Neural cell (in vitro differentiated cells): ENCODE results near the gene DMXL2.

Source experiments
- CTCF ChIP-seq: fragments of 450-650 bp; IDR thresholded peaks from 2 replicates; pipeline ENCODE4 v1.5.1; 2014; ENCODE audit warnings: antibody characterized with exemption, mild to moderate bottlenecking, moderate library complexity; ENCODE audit not compliant: poor library complexity, severe bottlenecking
- EZH2 ChIP-seq: fragments of 200-600, 300-800 bp; shearing (Covaris generic), sonication (generic); IDR thresholded peaks from 2 replicates; pipeline ENCODE4 v1.6.1; 2014; ENCODE audit warnings: antibody characterized with exemption, low read length, borderline replicate concordance, mild to moderate bottlenecking; ENCODE audit not compliant: insufficient read depth, poor library complexity, severe bottlenecking
- POLR2AphosphoS5 ChIP-seq: IDR thresholded peaks from 2 replicates; pipeline ENCODE4 v1.6.1; 2012
- RAD21 ChIP-seq: fragments of 450-650 bp; conservative IDR thresholded peaks from 2 replicates; pipeline ENCODE4 v1.6.1; 2014; ENCODE audit warnings: antibody characterized with exemption, mild to moderate bottlenecking, moderate library complexity
- TAF1 ChIP-seq: IDR thresholded peaks from 2 replicates; pipeline ENCODE4 v1.6.1; 2012; ENCODE audit warnings: low read depth
- TF ChIP-seq, protein P1 (sequence below): IDR thresholded peaks from 2 replicates; pipeline ENCODE4 v1.6.1; 2012; ENCODE audit warnings: borderline replicate concordance

DNA sequence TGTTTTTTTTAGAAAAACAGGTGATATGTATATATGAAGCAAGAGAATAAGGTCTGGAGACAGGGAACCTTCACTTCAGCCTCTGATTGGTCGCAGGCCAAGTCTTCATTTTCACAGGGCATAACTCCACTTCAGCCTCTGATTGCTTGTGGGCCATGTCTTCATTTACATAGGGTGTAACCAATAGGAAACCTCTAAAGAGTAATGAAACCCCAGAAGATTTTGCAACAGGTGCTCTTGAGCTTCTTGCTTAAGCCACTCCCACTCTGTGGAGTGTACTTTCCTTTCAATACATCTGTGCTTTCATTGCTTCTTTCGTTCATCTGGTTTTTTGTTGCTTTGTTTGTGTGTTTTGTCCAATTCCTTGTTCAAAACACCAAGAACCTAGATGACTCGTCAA lies 36.1 kb upstream of the DMXL2 start:
- TF ChIP-seq RAD21 (no peak), CTCF (no peak), EZH2 (no peak), POLR2AphosphoS5 (no peak), TAF1 (no peak)
- TF ChIP-seq, protein P1, sequence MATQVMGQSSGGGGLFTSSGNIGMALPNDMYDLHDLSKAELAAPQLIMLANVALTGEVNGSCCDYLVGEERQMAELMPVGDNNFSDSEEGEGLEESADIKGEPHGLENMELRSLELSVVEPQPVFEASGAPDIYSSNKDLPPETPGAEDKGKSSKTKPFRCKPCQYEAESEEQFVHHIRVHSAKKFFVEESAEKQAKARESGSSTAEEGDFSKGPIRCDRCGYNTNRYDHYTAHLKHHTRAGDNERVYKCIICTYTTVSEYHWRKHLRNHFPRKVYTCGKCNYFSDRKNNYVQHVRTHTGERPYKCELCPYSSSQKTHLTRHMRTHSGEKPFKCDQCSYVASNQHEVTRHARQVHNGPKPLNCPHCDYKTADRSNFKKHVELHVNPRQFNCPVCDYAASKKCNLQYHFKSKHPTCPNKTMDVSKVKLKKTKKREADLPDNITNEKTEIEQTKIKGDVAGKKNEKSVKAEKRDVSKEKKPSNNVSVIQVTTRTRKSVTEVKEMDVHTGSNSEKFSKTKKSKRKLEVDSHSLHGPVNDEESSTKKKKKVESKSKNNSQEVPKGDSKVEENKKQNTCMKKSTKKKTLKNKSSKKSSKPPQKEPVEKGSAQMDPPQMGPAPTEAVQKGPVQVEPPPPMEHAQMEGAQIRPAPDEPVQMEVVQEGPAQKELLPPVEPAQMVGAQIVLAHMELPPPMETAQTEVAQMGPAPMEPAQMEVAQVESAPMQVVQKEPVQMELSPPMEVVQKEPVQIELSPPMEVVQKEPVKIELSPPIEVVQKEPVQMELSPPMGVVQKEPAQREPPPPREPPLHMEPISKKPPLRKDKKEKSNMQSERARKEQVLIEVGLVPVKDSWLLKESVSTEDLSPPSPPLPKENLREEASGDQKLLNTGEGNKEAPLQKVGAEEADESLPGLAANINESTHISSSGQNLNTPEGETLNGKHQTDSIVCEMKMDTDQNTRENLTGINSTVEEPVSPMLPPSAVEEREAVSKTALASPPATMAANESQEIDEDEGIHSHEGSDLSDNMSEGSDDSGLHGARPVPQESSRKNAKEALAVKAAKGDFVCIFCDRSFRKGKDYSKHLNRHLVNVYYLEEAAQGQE = no peak
